Measurements from ENCODE around the gene STK32C.

Gene STK32C

DNA sequence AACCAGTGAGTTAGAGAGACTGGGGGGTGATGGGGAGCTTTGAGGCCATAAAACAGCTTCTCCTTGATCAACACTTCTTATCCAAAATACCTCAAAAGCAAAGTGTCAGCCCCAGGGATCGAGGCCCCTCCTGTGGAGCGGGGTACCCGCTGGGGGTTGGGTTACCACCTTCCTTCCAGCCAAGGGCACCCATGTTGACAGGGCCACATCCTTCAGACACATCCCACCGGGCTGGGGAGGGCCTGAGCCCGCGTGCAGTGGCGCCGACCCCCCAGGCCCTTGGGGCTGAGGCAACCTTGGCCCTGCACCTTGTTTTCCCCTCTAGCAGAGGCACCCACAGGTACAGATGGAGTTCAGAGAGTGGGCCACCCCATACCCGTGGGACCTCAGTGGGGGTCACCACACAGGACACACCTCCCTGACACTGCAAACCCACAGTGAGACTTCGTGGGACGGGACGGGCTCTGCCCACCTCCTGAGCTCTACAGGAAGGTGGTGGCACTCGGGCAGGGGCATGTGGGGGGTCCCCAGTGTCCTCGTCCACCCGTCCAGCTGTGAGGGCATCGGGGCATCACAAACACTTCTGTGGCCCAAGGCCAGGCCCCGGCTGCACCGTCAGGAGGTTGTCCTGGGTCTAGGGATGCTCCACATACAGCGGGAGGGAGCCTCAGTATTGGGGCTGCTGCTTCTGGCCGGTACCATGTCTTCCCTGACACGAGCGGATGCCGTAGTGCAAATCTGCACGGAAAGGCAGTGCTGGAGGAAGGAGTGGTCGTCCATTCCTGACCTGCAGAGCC, 110.3 kb downstream of the STK32C start:
- no peak for DNase-seq (ENCODE audit: low read depth)

DNA sequence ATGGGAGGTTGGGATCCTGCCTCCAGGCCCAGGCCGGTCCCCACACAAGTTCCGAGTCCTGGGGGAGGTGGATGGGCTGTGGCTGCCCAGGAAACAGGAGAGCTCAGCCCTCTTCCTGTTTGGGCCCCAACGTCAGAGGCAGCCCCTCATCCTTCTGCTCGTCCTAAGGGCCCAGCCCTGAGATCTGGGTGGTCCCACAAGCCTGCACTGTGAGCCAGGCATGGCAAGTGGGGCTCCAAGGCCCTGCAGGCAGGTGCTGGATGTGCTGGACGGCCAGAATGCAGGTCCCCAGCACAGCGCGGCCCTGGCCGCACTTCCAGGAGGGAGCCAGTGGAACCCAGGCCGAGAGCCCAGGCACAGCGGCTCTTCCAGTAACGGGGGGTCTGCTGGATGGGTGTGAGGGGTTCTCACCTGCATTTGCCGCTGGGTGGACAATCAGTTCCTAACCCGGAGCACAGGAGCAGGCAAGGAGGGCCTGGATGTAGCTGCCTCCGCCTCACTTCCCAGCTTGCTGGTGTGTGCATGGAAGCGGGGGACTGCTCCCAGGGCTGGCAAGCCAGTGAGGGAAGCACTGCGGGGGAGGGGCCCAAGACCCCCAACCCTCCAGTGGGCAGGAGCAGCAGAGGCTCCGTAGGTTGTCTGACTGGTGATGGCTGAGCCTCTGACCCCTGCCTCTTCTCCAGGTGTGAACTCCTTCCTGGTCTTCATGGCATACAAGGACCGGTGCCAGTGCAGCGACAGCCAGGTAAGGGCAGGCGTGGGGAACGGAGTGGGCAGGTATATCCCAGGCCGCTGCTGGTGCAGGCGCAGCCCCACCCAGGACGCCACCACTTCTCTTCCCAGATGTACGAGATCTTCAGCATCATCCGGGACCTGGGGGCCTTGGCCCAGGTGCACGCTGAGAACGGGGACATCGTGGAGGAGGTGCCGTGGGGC, 111.3 kb downstream of the STK32C start:
- DNase-seq (ENCODE audit: low read depth) = no peak

DNA sequence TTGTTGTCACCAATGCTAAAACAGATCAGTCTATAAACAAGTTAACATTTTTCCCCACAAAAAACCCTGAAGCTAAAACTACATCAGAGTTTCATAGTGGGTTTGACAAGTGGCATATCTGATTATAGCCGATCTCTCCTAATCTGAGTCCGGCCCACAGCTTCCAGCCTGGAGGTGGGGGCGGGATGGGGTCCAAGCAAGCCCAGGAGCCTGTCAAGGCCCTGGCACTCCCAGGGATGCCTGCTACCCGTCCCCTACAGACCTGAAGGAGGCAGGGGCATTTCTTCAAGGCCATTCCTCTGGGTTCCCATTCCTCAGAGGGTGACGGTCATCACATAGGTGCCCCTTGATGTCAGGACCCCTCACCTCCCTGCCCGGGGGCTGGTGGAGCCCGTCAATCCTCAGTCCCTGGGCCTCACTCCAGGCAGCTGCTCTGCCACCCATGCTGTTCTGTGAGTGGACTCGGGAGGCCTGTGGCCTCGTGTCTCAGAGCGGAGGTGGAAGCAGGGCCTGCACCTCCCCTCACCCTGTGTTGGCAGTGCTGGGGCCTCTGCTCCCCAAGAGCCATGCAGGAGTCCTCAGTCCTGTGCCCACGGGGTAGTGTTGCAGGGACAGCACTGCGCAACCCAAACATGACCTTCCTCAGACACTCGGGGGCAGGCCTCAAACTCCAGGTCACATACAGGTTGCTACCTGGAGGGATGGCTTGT, 112.2 kb downstream of the STK32C start:
- DNase-seq (ENCODE audit: low read depth) = no peak

DNA sequence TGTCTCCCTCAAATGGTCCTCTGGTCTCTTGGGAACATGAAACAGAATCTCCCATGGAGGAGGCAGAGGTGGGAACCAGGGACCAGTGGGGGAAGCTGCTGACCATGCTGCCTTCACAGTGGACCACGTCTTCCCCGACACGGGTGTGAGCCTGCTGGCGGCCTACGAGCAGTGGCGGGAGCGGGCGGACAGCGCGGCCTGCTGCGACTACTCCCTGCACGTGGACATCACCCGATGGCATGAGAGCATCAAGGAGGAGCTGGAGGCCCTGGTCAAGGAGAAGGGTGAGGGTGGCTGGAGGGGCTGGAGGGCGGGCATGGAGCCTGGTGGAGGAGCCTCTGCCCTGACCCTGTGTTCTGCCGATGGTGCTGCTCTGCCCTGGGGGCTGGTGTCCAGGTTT, 113.0 kb downstream of the STK32C start:
- no peak for DNase-seq (ENCODE audit: low read depth)

DNA sequence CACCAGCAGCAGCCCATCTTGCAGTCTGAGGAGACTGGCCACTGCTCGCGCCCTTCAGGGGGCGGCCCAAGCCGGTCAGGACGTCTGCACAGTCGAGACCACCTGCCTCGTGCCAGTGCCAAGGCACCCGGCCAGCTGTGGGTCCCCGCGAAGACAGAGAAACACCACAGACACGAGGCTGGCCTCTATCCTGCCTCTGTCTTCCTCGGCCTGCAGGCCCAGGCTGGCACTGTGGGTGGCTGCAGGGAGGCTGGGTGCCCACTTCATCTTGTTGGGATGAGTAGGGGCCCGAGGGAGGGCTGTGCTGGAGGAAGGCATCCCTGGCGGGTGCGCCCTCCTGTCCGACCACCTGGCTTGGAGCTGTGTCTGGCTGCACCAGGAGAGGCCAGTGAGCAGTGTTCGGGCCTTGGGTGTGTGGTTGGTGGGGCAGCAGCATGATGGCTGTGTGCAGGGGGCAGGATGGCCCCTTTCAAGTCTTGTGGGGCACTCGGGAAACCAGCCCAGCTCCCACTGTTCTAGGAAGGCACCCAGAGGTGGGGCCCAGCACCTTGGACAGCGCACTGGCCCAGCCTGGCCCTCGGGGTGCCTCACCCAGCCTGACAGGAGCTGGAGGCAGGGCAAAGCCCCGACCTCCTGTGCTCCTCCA, 113.7 kb downstream of the STK32C start:
- no peak for DNase-seq (ENCODE audit: low read depth)

DNA sequence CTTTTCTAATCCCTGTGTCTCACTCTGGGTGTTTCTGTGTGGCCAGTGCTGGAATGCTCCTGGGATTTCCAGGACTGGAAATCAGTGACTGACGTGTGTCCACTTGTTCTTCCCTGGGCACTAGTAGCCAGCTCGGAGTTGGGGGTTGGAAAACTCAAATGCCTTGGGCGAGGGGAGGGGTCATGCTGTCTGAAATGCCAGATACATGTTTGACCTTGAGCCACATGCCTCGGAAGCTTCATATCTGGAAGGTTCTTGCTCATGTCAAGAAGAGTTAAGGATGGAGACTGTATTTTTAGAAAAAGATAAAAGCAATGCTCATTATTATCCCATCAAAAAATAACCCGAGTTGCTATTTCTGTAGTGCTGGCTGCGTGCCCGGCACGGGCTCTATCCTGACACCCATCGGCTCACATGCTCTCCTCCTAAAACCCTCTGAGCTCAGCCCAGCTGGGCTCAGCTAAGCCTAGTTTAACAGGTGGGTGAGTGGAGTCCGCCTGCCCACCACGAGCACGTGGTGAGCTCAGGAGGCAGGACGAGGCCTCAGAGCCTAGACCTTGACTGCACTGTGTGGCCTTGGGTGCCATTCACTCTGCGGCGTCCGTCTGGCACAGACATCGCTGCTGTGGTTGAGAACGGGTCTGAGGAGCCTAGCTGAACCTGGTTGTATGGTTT, 114.6 kb downstream of the STK32C start:
- DNase-seq (ENCODE audit: low read depth) = no peak

DNA sequence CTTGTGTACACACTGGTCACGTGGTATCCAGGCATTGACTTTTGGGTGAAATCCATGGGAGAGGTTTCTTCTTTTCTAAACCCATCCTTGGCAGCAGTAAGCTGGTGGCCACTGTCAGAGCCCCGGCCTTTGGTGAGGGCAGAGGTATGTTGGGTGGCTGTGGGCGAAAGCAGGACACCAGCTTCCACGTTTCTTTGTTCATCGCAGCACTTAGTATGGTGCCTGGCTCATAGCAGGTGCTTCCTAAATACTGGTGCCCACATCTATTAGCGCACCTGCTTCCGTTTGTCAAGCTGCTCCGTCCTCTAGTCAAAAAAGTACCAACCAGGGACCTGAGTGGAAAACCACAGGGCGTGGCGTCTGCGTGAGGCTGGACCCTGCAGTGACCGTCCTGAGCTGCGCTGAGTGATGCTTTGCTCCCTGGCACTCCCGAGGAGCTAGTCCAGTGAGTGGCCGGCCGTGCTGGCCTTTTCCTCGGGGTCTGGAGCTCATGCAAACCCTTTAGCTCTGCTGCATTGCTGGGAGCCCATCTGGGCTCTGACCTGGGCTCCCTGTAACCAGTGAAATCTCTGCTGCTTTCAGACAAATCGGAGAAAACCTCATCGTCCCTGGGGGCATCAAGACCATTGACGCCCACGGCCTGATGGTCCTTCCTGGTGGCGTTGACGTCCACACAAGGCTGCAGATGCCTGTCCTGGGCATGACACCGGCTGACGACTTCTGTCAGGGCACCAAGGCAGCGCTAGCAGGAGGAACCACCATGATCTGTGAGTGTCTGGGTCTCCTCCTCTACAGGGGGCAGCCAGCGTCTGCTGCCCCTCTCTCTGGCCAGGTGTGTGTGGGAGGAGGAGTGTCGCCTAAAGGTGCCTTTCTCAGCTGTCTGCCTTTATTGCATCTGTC, 115.4 kb downstream of the STK32C start:
- no peak for DNase-seq (ENCODE audit: low read depth)

DNA sequence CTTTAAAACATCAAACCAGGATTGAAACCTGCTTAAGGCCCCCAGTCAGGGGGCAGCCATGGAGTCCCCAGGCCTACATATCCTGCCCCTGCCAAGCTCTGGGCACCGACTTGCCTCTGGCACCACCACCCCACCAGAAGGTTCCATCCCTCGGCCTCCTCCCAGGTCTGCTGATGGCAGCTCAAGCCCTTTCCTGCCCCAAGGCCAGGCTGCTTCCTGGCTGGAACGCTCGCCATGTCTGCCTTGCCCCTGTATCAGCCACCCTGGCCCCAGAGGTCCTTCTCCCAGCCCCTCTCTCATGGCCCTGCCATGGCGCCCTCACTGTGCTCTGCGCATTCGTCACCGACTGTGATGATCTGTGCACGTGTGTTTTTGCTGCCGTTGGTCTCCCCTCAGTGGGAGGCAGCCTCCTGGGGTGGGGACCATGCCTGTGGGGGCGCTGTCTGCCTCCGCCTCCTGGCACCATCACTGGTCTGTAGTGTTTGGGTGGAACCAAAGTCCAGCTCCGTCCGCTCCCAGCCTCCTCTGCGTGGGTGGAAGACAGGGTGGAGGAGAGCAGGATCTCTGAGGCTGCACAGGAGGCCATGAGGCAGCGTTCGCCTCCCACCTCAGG, 117.8 kb downstream of the STK32C start:
- DNase-seq (ENCODE audit: low read depth) = no peak

DNA sequence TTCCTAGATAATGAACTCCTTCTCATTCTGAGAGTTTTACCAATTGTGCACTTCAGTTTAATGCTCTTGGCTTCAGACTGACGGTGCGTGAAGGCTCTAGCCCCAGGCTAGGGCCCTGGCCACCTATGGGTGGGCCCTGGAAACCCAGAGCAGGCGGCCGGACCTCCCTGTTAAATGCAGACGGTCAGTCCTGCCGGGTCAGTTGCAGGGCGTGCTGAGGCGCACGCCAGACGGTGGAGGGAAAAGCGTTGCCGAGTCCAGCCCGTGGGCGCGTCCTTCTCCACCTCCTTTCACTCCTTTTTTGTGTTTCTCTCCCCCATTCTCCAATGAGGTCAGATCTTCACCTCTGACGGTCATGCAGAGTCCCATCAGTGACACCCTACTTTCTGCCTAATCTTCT, 118.7 kb downstream of the STK32C start:
- DNase-seq (ENCODE audit: low read depth) = no peak

DNA sequence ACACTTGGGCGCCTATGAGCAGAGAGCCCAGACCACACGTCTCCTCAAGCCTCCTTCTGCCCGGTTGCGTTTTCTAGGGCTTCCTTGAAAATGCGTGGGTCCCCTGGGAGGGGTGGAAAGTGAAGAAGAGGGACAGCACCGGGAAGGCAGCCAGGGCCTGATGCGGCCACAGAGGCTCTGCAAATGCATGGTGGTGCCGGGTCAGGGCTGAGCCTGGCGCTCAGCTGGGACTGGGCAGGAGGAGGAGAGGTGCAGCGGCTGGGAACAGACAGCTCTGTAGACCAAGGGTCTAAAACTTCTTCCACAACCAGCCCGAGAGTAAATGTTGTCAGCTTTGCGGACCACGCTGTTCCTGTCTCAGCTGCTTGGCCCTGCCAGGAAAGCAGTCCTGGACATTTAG, 119.4 kb downstream of the STK32C start:
- DNase-seq (ENCODE audit: low read depth) = no peak

DNA sequence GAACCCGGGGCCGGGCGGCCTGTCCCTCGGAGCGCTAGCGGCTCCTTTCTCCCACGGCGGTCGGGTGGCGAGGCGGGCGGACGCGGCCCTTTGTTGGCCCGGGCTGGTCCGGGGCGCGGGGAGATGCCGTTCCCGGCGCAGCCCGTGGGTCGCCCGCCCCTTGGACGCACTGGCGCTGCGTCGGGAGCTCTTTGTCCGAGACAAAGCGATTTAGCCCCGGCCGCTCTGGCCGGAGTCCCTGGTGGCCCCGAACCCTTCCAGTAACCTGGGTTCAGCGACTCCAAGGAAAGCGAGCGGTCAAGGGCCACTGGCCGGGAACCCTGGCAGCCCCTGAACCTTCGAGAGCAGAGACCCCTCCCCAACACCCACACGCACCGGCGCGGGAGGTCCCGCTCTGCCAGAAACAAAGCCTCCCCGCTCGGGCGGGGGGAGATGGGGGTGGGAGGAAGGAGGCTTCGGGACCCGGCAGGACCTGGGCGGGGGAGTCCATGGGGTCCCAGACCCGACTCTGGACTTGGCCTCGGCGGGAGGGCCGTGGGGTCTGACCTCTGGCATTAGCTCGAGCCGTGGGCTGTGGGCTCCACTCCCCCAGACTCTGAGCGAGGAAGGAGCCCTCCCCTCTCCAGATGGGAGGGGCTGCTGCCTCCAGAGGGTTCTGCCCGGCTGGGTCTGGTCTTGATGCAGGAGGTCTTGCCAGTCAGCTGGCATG, 120.2 kb downstream of the STK32C start:
- no peak for DNase-seq (ENCODE audit: low read depth)

DNA sequence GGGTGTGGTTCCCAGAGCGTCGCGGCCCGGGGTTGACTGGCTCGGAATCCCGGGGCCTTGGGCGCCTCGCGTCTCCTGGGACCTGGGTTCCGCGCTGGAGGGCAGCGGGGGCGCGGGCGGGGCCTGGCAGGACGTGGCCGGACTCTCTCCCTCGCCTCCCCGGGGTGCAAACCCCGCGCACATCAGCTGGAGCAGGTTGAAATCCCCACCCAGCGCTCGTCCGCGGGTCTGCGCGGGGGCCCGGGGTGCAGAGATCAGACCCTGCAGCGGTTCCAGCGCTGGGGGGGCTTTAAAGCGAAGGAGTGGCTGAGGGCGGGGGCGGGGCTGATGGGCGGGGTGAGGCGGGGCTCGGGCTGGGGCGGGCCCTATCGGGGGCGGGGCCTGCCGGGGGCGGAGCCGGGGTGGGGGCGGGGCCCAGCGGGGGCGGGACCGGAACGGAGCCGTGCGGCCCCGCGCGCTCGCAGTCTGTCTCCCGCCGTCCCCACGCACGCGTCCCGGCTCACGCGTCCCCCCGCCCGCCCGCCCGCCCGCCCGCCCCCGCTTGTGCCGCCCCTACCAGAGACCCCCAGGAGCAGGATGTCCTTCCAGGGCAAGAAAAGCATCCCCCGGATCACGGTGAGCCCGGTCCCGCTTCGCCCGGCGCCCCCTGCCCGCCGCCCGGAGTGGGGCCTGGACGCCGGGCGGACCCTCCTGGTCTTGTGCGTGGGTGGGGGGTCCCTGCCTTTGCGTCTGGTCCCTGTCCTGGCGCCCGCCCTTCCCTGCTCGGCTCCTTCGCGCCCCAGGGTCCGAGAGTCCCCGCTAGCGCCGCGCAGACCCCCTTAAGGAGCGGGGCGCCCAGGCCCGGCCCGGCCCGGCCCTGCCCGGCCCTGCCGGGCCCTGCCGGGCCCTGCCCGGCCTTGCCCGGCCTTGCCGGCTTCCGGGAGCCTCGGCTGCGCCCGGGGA, 121.0 kb downstream of the STK32C start, which contains the start of gene DPYSL4:
Gene DPYSL4 (plus strand): TSS at position 461 of the 942 bp plus-strand sequence. CDS start 116 bp downstream, at position 577.
- DNase-seq (ENCODE audit: low read depth) = no peak

DNA sequence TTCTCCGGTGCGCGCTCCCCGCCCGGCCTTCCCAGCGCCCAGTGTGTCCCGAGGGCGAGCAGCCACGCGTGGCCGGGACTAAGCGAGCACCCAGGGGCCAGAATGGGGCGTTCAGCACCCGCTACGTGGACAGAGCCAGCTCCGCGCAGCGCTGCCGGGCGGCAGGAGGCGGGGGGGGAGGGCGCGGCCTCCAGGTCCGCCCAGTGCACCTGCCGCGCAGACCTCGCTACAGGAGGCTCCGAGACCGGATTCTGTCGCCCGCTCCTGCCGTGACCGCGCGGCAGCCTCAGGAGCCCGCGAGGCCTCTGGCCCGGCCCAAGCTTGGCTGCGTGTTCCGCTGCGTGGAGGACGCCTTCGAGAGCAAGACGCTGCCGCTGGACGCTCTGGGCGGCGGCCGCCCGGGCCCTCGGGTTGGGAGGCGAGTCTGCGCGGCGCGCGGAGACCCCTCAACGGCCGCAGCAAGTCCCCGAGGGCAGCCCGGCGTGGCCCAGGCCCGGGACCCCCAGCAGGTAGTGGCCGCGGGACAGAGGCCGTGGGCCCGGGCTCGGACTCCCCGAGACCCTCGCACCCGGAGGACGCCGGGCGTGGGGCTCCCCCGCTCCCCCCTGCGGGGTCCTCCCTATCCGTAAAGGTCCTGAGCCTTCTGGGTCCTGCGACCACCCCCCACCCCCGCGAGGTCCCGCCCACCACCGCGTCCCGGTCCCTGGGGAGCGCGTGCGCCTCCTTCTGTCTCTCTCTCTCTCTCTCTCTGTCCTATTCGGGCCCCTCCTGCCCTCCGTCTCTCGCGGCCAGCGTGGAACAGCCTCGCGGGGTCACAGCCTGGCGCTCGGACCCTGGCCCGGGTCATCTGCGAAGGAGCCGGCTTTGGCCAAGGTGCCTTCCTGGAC, 121.9 kb downstream of the STK32C start:
- DNase-seq (ENCODE audit: low read depth) = no peak

DNA sequence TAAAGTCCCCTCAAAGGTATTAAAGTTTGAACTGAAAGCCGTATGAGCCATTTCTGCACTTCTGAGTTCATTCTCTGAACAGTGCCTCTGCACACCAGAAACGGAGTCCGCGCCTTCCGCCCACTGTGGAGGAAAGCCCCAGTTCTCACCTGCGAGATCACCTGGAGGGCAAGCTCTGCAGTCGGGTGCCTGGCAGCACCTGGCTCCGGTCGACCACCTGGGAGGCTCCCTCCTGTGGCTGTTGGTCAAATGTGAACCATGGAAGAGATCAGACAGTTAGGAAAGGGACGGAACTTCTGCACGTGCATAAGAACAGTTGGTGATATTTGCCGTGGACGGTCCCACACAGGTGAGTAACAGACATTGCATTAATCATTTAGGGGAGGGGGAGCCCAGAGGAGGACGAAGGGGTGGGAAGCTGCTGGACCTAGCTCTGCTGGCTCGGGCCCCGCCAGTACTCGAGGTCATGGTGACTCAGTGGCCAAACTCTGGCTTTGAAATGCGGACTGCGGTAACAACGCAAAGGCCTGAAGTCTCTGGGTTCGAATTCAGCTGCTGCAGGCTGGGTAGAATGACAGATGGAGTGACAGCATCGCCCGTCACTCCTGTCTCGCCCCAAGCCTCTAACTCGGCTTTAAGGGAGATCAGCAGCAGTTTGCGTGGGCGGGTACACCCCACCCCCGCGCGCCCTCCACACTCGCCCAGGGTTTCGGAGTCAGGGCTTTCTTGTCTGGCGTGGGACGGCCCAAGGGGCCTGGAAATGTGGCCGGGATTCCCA, 122.7 kb downstream of the STK32C start:
- DNase-seq (ENCODE audit: low read depth) = no peak

DNA sequence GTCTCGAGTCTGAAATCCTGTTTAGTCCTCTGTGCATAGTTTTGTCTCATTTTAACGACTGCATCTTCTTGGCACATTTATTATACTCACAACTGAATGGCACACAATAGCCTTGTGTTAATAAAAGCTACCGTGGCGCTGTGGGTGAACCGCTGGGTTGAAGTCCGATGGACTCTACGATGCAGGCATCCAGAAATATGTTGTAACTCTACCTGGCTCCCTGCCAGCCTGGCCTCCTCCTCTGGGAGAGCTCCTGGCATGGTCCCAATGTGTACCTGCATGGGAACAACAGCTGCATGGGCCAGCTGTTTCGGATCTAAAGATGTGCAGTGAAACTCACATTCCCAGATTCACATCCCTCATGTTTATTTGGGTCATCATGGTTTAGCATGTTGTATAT, 124.7 kb downstream of the STK32C start:
- DNase-seq (ENCODE audit: low read depth) = no peak

DNA sequence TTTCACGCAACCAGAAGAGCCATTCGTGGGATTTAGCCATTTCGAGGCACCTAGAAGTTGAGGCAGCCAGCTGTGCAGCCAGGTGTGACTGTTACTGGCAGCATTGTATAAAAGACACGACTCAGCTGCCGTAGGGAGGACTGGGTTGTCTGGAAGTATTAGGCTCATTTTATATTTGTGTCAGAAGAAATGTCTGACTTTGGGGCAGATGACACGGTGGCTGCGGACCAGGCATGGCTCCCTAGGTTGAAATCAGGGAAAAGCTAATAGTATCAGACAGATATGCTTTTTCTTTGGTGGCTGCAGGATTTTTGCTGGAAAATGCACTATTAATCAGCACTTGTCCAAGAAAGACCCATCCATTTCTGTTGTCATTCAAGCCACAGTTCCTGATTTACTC, 125.2 kb downstream of the STK32C start:
- DNase-seq (ENCODE audit: low read depth) = no peak
